NCI-H2227 (cell line): ENCODE measurements around the gene AGPAT2.
"Not testable (repeated sequence)": the region's sequence is repeated elsewhere in the genome, so short reads cannot be mapped to it uniquely, and the experiment has no call there.

Source experiments
- DNase-seq: peaks from one replicate; lab custom pipeline; 2025; ENCODE audit not compliant: unreplicated experiment; lab: John Stamatoyannopoulos, UW

AGPAT2 gene

GRCh38 chr9:136720898-136721338 is 33.7 kb upstream of the AGPAT2 start:
- no peak for DNase-seq

GRCh38 chr9:136720251-136720897 is 33.1 kb upstream of the AGPAT2 start:
- peak; percentile 82 for DNase-seq

- DNase-seq, result no peak
These were observed 32.1 kb upstream of the AGPAT2 start for GRCh38 chr9:136719195-136719880.

- no peak for DNase-seq
These were observed 31.3 kb upstream of the AGPAT2 start for GRCh38 chr9:136718345-136719194.

GRCh38 chr9:136717399-136717798 is 30.1 kb upstream of the AGPAT2 start:
- DNase-seq, result no peak

GRCh38 chr9:136714893-136715274 is 27.6 kb upstream of the AGPAT2 start:
- no peak for DNase-seq

GRCh38 chr9:136714096-136714892 is 27.0 kb upstream of the AGPAT2 start:
- DNase-seq, result no peak

GRCh38 chr9:136713550-136713949 is 26.3 kb upstream of the AGPAT2 start:
- DNase-seq, result peak; percentile 24

- no peak for DNase-seq
These were observed 25.7 kb upstream of the AGPAT2 start for GRCh38 chr9:136712690-136713544.

- peak; percentile 83 for DNase-seq
These were observed 24.8 kb upstream of the AGPAT2 start, which contains the start of gene DIPK1B for GRCh38 chr9:136711751-136712689. DIPK1B (plus strand) TSS chr9:136712572; CDS start chr9:136712666, 94 bp downstream.

GRCh38 chr9:136711219-136711648 is 24.0 kb upstream of the AGPAT2 start:
- not testable (repeated sequence) for DNase-seq

GRCh38 chr9:136710543-136710942 is 23.3 kb upstream of the AGPAT2 start:
- no peak for DNase-seq

- no peak for DNase-seq
These were observed 22.3 kb upstream of the AGPAT2 start for GRCh38 chr9:136709454-136710109.

- DNase-seq, result no peak
These were observed 20.7 kb upstream of the AGPAT2 start for GRCh38 chr9:136707849-136708517.

GRCh38 chr9:136707011-136707410 is 19.8 kb upstream of the AGPAT2 start:
- DNase-seq, result no peak

- DNase-seq, result no peak
These were observed 18.3 kb upstream of the AGPAT2 start for GRCh38 chr9:136705564-136705963.

GRCh38 chr9:136704741-136705140 is 17.5 kb upstream of the AGPAT2 start:
- DNase-seq, result not testable (repeated sequence)
